ENCODE measurements around the gene POU2AF1.
"Not testable (repeated sequence)": the region's sequence is repeated elsewhere in the genome, so short reads cannot be mapped to it uniquely, and the experiment has no call there.

Gene POU2AF1

GRCh38 chr11:111408789-111409727, 30.0 kb upstream of the POU2AF1 start:
- DNase-seq = peak in 1 of 5 experiments; percentile 15

GRCh38 chr11:111407652-111408051, 28.6 kb upstream of the POU2AF1 start:
- DNase-seq = no peak

GRCh38 chr11:111406589-111406988, 27.5 kb upstream of the POU2AF1 start:
- no peak for DNase-seq

- no peak for DNase-seq
These were observed 27.0 kb upstream of the POU2AF1 start for GRCh38 chr11:111406091-111406490.

- no peak for DNase-seq
These were observed 26.5 kb upstream of the POU2AF1 start for GRCh38 chr11:111405551-111405950.

- no peak for DNase-seq
These were observed 24.1 kb upstream of the POU2AF1 start for GRCh38 chr11:111403051-111403726.

GRCh38 chr11:111402411-111402810, 23.3 kb upstream of the POU2AF1 start:
- no peak for DNase-seq

GRCh38 chr11:111401957-111402356, 22.9 kb upstream of the POU2AF1 start:
- not testable (repeated sequence) for DNase-seq

- DNase-seq = no peak
These were observed 21.5 kb upstream of the POU2AF1 start for GRCh38 chr11:111400595-111400994.

GRCh38 chr11:111399187-111400031, 20.3 kb upstream of the POU2AF1 start:
- no peak for DNase-seq

- no peak for DNase-seq
These were observed 18.0 kb upstream of the POU2AF1 start for GRCh38 chr11:111397034-111397433.

- DNase-seq = no peak
These were observed 16.7 kb upstream of the POU2AF1 start for GRCh38 chr11:111395749-111396148.

- no peak for DNase-seq
These were observed 16.0 kb upstream of the POU2AF1 start for GRCh38 chr11:111395081-111395480.

- DNase-seq = not testable (repeated sequence)
These were observed 15.1 kb upstream of the POU2AF1 start for GRCh38 chr11:111394147-111394546.

- DNase-seq = no peak
These were observed 14.5 kb upstream of the POU2AF1 start for GRCh38 chr11:111393585-111393984.

- peak in 1 of 5 experiments; percentile 27 for DNase-seq
These were observed 14.0 kb upstream of the POU2AF1 start for GRCh38 chr11:111393096-111393495.

GRCh38 chr11:111392552-111392951, 13.5 kb upstream of the POU2AF1 start:
- DNase-seq = no peak

GRCh38 chr11:111391328-111392124, 12.5 kb upstream of the POU2AF1 start:
- no peak for DNase-seq

GRCh38 chr11:111388842-111389241, 9.8 kb upstream of the POU2AF1 start:
- no peak for DNase-seq

GRCh38 chr11:111388420-111388819, 9.3 kb upstream of the POU2AF1 start:
- no peak for DNase-seq

GRCh38 chr11:111387363-111387762, 8.3 kb upstream of the POU2AF1 start:
- no peak for DNase-seq

GRCh38 chr11:111386611-111387150, 7.6 kb upstream of the POU2AF1 start:
- no peak for DNase-seq

Data from T-helper 2 cell (primary cell).